Esophagus squamous epithelium (tissue), 5 donors: ENCODE results near the gene CCDC183. TPM values are rescaled to one million over a fixed set of nuclear protein-coding genes. Genes with fewer than 3 reads are reported as not detected.
A peak's percentile ranks its signal among the peaks of the same experiment; 100 is the strongest.

Experiments used
- DNase-seq: peaks from one replicate; lab custom pipeline; 2025; lab: John Stamatoyannopoulos, UW
- H3K27ac ChIP-seq, 4 donors: fragments of 200-600 bp; sonication (generic); one replicate each; pipeline ENCODE4 v1.5.1; 2016 to 2019; ENCODE audit warnings: mild to moderate bottlenecking in 1 of 4
- H3K27me3 ChIP-seq, 4 donors: fragments of 200-600 bp; sonication (generic); 1 replicate in 3 of 4; 2 replicates in 1 of 4; pipeline versions ENCODE4 v1.5.1 to v1.6.0; 2017 to 2021; ENCODE audit warnings: antibody characterized with exemption in 1 of 4
- H3K36me3 ChIP-seq, 3 donors: fragments of 200-600 bp; sonication (generic); one replicate each; pipeline ENCODE4 v1.5.1; 2016 to 2019
- H3K4me1 ChIP-seq, 3 donors: fragments of 200-600 bp; sonication (generic); one replicate each; pipeline ENCODE4 v1.5.1; 2017 to 2019
- H3K4me3 ChIP-seq, 4 donors: fragments of 200-600 bp; sonication (generic); 1 replicate in 3 of 4; 2 replicates in 1 of 4; pipeline ENCODE4 v1.5.1; 2016 to 2019; ENCODE audit warnings: mild to moderate bottlenecking in 2 of 4, moderate library complexity in 1 of 4
- H3K9me3 ChIP-seq, 3 donors: fragments of 200-600 bp; sonication (generic); one replicate each; pipeline ENCODE4 v1.5.1; 2016 to 2019
- CTCF ChIP-seq, 6 experiments: fragments of 450-650 bp in 4 of 6; fragments of 200-600 bp in 2 of 6; sonication (generic) in 2 of 6; IDR thresholded peaks; one replicate each; pipeline ENCODE4 v1.5.1; 2016 to 2019; ENCODE audit warnings: antibody characterized with exemption in 6 of 6, mild to moderate bottlenecking in 4 of 6, moderate library complexity in 4 of 6
- POLR2A ChIP-seq, 4 donors: fragments of 450-650 bp; IDR thresholded peaks; one replicate each; pipeline ENCODE4 v1.6.1; 2017; ENCODE audit warnings: antibody characterized with exemption in 4 of 4, mild to moderate bottlenecking in 4 of 4, moderate library complexity in 3 of 4
- WGBS, 2 donors: methylation state at CpG; one replicate each; pipeline ENCODE4 v1.1.5; 2018; 5-methylcytosine and 5-hydroxymethylcytosine counted together
- intact Hi-C: fragments of 100-400 bp; cut with DNase I; formaldehyde crosslinking; loops from one replicate; pipeline ENCODE4 v1.15.0; 2022
- total RNA-seq, 4 donors: library from RNA; depleted of rRNA; stranded (reverse); fragments of >200 nt; gene quantifications; one replicate each; pipeline ENCODE4 v1.1.0, GENCODE V29; 2016
- donor health status: DM: yes; HTN: yes; CAD: no.

Gene CCDC183
- total RNA-seq, 4 donors from 2014 or later: 2.1 TPM; not detected in 3

- H3K36me3 ChIP-seq: no peaks in the 10 kb centered on the region
- peak overlapping the region in 3 of 4 donors; percentile 6 to 55 (median 43) for H3K27ac ChIP-seq
- H3K4me1 ChIP-seq: peaks cover 0 to 10% (median 0%) of the 10 kb centered on the region in 3 donors
- TF ChIP-seq CTCF (IDR thresholded peaks at IDR 0.05) (no peak), POLR2A (IDR thresholded peaks at IDR 0.05) (no peak)
- H3K4me3 ChIP-seq: no peak overlapping the region
- WGBS, 2 donors: 73 to 75% methylated on average over 11 to 14 of the region's 21 CpGs
- no peak for DNase-seq
- intact Hi-C loops: no loop called here
- H3K27me3 ChIP-seq: peaks cover 0 to 42% (median 0%) of the 10 kb centered on the region in 4 donors
- peaks cover 0 to 10% (median 3%) of the 10 kb centered on the region in 3 donors for H3K9me3 ChIP-seq
Measured at GRCh38 chr9:136748666-136749611, 47.2 kb upstream of the CCDC183 start.

GRCh38 chr9:136750526-136750925 lies 45.6 kb upstream of the CCDC183 start:
- intact Hi-C loops: no loop called here
- Histone ChIP-seq H3K9me3 (peaks cover 0 to 11% (median 3%) of the 10 kb centered on the region in 3 donors), H3K27ac (no peak overlapping the region), H3K27me3 (peaks cover 0 to 39% (median 0%) of the 10 kb centered on the region in 4 donors), H3K36me3 (no peaks in the 10 kb centered on the region), H3K4me3 (no peak overlapping the region), H3K4me1 (peaks cover 0 to 10% (median 0%) of the 10 kb centered on the region in 3 donors)
- 25 to 36% methylated on average over 2 of the region's 2 CpGs for WGBS, 2 donors
- TF ChIP-seq POLR2A (IDR thresholded peaks at IDR 0.05) (no peak), CTCF (IDR thresholded peaks at IDR 0.05) (no peak)
- DNase-seq: no peak

- Histone ChIP-seq H3K27ac (no peak overlapping the region), H3K27me3 (peaks cover 0 to 34% (median 0%) of the 10 kb centered on the region in 4 donors), H3K4me1 (peaks cover 0 to 10% (median 0%) of the 10 kb centered on the region in 3 donors), H3K36me3 (no peaks in the 10 kb centered on the region), H3K9me3 (peaks cover 0 to 19% (median 3%) of the 10 kb centered on the region in 3 donors), H3K4me3 (no peak overlapping the region)
- 83 to 87% methylated on average over 1 of the region's 1 CpG for WGBS, 2 donors
- TF ChIP-seq POLR2A (IDR thresholded peaks at IDR 0.05) (no peak), CTCF (IDR thresholded peaks at IDR 0.05) (no peak)
- DNase-seq: no peak
- intact Hi-C loops: no loop called here
Measured at GRCh38 chr9:136751244-136751643, 44.9 kb upstream of the CCDC183 start.

GRCh38 chr9:136751814-136752213 lies 44.3 kb upstream of the CCDC183 start:
- no peak for DNase-seq
- no peak overlapping the region for H3K4me3 ChIP-seq
- H3K9me3 ChIP-seq: peaks cover 0 to 23% (median 3%) of the 10 kb centered on the region in 3 donors
- H3K27me3 ChIP-seq: peaks cover 0 to 29% (median 0%) of the 10 kb centered on the region in 4 donors
- intact Hi-C loops: no loop called here
- no peak overlapping the region for H3K27ac ChIP-seq
- H3K4me1 ChIP-seq: peaks cover 0 to 10% (median 0%) of the 10 kb centered on the region in 3 donors
- TF ChIP-seq CTCF (IDR thresholded peaks at IDR 0.05): no peak
- TF ChIP-seq POLR2A (IDR thresholded peaks at IDR 0.05): no peak
- no peaks in the 10 kb centered on the region for H3K36me3 ChIP-seq
